Measurements from ENCODE around the gene CD58.
A peak's percentile ranks its signal among the peaks of the same experiment; 100 is the strongest.

CD58 gene

GRCh38 chr1:116508085-116508983 lies 62.5 kb downstream of the CD58 start:
- no peak for DNase-seq

DNA sequence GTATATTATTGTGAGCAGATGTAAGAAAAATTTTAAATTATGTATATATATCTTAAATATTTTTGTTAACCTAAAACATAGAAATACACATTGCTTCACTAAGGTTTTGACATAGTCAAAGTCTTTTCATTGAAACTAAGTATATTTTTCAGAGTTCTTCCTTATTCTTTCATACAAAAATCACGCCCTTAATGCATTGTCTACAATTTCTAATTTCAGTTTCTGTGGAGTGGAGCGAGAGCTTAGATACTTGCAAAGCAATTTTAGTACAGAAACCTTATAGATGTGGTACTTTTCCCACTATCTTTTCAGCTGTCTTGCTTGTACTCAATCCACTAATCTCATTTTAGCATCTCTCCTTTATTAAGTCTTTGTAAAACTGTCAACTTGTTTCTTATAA lies 63.2 kb downstream of the CD58 start:
- DNase-seq, result no peak

DNA sequence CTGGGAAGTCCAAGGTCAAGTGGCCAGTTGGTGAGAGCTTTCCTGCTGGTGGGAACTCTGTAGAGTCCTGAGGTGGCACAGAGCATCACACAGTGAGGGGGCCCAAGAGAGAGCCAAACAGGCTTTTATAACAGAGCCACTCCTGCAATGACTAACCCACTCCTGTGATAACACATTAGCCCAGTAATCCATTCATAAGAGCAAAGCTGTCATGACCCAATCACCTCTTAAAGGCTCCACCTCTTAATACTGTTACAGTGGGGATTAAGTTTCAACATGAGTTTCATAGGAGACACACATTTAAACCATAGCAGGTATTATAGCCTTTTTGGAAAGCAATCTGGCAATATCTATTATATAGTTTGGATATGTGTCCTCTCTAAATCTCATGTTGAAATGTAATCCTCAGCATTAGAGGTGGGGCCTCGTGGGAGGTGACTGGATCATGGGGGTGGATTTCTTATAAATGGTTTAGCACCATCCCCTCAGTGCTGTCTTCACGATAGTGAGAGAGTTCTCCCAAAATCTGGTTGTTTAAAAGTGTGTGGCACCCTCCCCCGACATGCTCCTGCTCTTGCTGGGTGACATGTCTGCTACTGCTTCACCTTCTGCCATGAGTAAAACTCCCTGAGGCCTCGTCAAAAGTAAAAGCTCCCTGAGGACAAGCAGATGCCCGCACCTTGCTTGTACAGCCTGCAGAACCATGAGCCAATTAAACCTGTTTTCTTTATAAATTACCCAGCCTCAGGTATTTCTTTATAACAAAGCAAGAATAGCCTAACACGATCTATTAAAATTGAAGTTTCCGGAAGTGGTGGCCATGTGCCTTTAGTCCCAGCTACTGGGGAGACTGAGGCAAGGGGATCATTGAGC lies 64.5 kb downstream of the CD58 start:
- DNase-seq, result no peak

DNA sequence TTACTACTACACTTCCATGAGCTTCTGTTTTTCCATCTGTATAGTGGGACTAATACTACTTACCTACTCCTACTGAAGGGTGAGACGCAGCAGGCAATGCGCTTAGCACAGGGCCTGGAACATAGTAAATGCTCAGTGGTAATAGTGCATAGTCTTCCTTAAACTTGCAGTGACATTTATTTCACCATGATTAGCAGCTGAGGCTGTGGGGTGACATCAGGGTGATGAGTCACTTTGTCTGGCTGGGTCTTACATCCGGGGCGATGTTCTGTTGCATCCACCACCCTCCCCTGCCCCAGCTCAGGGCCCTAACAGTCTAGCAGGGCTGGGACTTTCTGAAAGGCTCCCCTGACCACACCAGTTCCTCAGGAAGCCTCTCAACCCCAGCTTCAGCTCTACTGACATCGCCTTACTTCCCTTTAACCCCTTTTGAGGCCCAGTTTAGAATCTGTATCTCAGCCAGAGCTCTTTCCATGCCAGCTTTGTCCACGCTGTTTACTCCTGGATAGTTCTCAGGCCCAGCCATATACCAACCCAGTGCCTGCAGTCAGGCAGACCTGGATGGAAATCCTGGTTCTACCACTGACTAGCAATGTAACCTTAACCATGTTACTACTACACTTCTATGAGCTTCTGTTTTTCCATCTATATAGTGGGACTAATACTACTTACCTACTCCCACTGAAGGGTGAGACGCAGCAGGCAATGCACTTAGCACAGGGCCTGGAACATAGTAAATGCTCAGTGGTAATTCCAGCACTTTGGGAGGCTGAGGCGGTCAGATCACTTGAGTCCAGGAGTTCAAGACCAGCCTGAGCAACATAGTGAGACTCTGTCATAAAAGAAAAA lies 66.3 kb downstream of the CD58 start:
- peak; percentile 100 for DNase-seq

- peak; percentile 63 for DNase-seq
Observed at GRCh38 chr1:116503546-116504307, 67.1 kb downstream of the CD58 start.

- no peak for DNase-seq
Observed at GRCh38 chr1:116502671-116503314, 68.0 kb downstream of the CD58 start.

DNA sequence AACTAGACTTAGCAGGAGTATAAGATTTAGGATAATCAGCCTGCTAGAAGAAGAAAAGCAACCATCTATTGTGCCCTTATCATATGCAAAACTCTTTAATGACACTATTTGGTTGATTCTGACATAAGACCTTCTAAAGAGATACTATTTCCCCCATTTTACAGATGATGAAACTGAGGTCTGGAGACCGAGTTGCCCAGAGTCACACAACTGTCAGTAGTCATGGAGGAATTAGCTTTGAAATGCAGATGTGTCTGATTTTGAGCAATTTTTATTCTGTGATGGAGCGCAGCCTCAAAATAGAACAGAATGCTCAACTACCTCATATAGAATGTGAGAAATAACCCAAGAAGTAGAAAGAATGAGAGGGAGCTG lies 69.0 kb downstream of the CD58 start:
- DNase-seq, result no peak

DNA sequence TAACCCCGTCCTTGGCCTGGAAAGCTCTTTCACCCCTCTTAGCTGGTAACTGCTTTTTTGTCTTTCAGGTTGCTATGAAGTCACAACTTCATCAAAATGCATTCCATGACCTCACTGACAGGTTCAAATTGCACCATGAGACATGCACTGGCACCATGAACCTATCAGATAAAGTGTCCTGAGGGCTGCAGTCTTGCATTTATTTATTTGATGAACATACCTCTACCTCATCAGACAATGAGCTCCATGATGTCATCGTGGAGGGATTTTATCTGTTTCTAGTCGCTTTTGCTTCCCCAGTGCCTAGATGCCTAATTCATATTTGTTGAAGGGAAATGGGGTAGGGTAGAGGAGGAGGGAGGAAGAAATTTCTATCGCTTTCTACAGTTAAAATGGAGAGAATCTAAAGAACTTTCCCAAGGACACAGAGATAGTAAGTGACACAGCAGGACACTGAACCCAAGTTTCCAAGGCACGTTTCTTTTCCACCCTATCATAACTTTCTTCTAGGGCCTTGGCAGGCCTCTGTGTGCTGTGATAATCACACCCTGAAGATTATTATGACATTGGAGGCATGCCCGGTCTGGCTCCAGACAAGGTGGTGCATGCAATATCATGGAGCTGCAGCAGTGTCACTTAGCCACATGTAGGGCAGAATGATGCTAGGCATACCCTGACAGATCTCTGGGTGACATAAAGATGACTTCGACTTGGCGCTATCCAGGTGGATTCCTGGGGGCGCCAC lies 69.5 kb downstream of the CD58 start:
- no peak for DNase-seq

DNA sequence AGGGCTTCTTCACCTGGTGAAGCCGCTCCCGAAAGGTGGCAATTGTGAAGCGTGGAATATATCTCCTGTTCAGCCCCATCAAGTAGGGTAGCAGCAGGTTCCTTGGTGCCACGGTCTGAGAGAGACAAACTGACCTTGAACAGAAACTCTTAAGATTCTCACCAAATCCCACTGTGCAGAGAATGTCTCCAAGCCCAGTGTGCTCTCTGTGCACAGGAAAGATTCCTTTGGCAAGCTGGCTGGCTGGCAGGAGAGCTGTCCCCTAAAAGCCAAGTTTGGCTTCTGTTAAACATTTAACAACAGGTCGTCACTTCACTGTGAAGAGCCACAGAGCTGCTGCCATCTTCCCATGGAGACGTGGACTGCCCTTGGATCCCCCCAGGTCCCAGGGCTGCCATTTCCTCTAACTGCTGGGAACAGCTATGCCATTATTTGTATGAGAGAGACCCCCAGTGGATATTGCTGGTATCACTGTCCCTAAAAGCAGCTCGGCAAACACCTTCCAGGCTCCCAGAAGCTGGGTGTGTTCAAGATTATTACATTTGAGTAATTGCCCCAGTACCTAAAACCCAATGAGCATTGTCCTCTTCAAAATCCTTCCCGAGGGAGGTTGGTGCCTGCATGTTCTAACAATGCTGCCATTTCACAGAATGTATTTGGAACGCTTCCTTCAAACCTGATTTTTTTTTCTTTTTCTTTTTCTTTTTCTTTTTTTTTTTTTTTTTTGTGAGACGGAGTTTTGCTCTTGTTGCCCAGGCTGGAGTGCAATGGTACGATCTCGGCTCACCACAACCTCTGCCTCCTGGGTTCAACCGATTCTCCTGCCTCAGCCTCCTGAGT lies 71.8 kb downstream of the CD58 start:
- DNase-seq, result peak; percentile 73

DNA sequence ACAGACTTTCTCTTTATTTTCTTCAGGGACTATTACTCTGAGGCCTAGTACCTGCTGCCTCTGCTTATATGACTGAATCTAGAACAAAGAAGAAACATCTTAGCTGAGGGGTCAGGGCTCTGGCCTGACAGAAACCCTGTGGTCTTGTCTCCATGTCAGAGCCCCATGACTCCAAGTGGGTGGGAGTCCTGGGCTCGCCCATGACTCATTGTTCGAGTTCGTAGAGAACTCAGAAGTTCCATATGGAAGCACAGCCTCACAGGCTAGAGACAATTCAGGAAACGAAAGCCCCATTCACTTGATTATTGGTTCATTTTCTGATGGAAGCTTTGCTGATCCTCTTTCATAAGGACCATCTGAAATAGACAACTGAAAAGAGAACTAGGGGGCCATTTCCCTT lies 73.2 kb downstream of the CD58 start:
- peak; percentile 83 for DNase-seq

GRCh38 chr1:116496898-116497297 lies 73.9 kb downstream of the CD58 start:
- no peak for DNase-seq

DNA sequence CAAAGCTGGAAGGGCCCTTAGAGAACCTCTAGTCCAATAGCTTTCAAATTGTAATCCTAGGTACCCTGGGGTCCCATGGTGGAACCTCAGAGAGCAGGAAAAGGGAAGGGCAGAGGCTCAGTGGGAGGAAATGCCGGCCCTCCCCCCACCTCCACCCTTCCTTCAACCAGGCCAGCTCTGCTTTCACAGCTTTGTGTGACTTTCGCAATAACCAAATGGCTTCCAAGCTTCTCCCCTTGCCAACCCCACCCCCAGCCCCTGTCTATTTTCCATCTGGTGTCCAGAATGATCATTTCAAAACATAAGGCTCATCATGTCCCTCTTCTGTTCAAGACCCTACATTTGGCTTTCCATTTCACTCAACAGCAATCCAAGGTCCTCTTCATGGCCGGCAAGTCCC lies 74.4 kb downstream of the CD58 start:
- peak; percentile 68 for DNase-seq

GRCh38 chr1:116495535-116495934 lies 75.3 kb downstream of the CD58 start:
- no peak for DNase-seq

GRCh38 chr1:116494745-116495144 lies 76.1 kb downstream of the CD58 start:
- no peak for DNase-seq

- DNase-seq, result no peak
Observed at GRCh38 chr1:116494353-116494692, 76.5 kb downstream of the CD58 start.

DNA sequence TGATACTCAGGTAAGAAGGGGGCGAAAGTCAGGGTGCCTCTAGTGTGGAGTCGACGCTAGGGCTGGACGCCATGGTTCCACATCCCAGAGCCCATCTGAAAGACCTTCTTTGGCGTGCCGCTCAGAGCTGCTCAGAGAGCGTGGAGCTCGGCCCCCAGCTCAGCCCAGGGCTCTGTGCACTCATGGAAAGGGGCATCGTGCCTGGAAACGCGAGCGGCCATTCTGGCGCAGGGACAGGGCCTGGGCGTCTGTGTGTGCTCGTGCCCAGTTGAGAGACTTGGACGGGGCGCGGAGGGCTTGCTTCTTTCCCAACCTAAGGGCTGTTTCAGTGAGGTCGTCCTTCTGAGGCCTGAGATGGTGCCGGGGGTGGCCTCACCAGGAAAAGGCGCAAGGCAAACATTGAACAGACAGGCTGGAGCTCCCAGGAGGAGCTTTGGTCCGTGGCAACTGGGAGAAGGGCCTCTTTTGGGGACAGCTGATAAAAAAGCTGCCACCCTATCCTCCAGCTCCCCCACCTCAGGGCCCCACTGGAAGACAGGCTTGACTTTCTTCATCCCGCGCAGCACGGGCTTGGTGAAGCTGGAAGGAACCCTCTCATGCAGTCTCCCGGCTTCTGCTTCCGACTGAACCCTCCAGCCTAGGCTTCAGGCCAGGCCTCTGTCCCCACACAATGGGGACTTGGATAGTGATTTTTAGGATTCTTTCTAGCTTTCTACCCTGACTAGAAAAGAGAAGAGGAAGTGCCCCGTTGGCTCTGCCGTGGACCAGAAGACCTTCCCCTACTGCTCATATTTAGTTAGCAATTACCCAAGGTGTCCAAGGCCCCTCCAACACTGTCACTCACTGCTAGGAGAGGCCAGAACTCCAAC lies 77.1 kb downstream of the CD58 start:
- DNase-seq, result peak; percentile 46

DNA sequence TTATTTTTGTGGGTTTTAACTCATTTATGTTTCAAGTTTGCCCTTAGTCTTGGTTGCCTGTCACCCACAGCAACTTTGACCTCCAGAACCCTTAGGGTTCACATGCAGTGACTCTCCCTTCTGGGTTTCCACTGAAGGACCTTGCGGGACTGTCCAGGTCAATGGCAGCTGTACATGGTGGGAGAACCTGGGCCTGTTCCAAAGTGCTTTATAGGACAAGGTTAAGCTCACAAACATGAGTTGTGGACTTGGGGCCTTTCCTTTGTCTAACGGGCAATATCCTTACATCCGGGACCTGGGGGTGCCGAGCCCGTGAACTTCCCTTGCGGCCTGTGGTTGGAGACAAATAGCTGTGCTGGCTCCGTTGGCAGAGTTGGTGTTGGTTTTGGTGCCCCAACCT lies 77.8 kb downstream of the CD58 start:
- DNase-seq, result no peak

- peak; percentile 26 for DNase-seq
Observed at GRCh38 chr1:116492358-116492811, 78.4 kb downstream of the CD58 start.

Measured in MV-4-11 (cell line).